Measurements from ENCODE around the gene FRMD5.

Gene FRMD5

DNA sequence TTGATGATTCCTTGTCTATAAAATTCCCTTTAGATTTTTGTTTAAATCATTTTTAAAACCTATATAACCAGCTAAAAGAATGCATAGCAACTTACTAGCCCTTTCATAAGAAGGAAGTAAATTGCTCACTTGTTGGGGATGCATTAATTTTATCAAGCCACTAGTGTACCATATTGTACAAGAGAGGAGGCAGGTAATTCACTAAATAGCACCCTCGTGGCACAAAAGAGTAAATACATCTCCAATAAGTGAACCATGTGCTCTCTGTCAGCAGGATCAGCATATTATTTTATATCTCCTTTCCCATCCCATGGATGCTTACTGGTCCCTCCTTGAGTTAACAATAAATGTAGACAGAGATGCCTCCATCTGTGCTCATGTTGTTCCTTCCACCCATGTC is 34.3 kb downstream of the FRMD5 start:
- no peak for DNase-seq (ENCODE audit: low read depth, low spot score)

DNA sequence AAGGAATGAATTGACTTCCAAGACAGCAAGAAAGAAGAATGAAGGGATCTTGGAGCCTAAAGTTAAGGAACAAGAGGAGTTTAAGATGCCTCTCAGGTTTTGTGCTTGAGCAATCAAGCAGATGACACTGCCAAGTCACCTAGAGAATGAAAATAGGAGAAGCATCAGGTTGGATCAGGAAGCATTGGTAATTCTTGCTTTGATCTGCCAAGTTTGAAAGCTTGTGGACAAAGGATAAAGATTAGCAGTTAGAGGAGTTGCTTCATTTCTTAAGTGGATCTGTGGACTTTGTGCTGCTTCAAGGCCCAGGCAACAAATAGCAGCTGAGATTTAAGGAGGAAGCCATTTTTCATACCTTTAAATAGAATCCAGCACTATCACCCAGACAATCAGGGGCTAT is 35.6 kb downstream of the FRMD5 start:
- DNase-seq (ENCODE audit: low read depth, low spot score), result no peak

DNA sequence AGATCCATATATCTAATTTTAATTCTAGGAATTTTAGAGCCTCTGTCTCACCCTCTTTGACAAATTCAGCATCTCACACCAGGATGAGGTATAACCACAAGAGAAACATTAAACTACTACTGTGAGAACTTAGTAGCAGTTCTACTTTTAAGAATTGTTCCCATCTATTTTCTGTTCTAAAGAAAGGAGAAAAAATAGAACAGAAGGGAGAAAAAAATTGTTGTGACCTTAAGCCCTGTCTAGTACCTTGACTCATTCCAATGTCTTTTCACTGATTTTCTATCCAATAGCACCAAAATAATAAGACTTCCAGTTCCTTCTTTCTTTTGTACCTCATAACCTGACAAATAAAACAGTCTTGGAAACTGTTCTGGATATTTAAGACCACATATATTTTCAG is 37.0 kb downstream of the FRMD5 start:
- DNase-seq (ENCODE audit: low read depth, low spot score), result no peak

DNA sequence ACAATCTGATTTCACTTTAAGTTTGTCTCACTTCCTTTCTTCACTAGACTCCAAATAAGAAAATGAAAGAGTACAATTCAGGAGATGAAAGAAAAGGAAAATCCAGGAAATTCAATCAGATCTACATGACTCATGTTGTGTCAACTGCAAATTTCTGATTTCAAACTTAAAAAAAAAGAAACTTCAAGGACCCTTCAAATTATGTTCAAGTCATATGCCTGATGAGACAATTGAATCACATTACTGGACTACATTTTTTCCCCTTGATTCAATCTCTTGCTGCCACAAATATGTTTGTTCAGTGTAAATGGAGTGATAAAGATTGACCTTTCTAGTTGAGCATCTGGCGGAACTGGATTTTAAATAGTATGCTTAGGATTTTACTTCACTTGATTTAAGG is 37.4 kb downstream of the FRMD5 start:
- DNase-seq (ENCODE audit: low read depth, low spot score), result peak; percentile 35

DNA sequence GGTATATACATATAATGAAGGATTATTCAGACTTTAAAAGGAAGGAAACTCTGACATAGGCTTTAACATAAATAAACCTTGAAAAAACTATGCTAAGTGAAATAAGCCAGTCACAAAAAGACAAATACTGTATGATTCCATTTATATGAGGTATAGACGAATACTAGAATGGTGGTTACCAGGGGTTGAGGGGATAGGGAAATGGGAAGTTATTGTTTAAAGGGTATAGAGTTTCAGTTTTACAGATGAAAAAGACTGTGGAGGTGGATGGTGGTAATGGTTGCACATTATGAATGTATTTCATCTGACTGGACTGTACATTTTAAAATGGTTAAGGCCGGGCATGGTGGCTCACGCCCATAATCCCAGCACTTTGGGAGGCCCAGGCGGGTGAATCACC is 41.7 kb downstream of the FRMD5 start:
- DNase-seq (ENCODE audit: low read depth, low spot score), result no peak

DNA sequence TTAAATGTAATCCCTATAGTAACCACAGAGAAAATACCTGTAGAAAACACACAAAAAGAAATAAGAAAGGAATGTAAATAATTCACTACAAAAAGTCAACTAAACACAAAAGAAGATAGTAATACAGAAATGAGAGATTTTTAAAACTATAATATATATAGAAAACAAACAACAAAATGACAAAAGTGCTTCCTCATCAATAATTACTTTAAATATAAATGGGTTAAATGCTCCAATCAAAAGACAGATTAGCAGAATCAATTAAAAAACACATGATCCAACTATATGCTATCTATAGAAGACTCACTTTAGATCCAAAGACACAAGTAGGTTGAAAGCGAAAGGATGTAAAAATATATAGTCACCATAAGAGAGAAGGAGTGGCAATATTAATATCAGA is 45.8 kb downstream of the FRMD5 start:
- DNase-seq (ENCODE audit: low read depth, low spot score), result no peak

DNA sequence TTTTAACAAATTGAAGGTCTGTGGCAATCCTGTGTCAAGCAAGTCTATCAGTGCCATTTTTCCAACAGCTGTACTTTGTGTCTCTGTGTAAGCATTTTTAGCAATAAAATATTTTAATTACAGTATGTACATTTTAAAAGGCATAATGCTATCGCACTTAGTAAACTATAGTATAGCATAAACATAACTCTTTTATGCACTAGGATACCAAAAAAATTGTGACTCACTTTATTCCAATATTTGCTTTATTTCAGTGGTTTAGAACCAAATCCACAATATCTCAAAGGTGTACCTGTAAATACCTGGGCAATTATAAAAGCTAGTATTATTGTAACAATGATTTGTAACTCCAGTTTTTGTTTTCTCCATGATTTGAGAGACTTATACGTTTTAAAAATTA is 46.5 kb downstream of the FRMD5 start:
- no peak for DNase-seq (ENCODE audit: low read depth, low spot score)

DNA sequence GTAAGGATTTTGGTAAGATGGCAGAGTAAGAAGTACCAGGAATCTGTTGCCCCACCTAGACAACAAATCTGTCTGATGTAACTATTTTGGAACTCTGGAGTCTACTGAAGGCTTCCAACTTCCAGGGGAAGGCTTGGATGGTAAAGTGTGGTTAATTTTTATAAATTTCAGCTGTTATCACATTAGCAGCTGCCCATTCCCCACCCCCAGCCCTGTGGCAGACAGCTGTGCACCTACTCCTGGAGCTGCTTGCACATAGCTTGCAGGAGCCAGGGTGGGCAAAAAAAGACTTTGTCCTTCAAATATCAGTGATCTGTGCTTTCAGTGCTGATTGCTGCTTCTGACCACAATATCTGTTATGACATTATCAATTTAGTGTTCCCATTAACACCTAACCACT is 47.4 kb downstream of the FRMD5 start:
- DNase-seq (ENCODE audit: low read depth, low spot score), result no peak

DNA sequence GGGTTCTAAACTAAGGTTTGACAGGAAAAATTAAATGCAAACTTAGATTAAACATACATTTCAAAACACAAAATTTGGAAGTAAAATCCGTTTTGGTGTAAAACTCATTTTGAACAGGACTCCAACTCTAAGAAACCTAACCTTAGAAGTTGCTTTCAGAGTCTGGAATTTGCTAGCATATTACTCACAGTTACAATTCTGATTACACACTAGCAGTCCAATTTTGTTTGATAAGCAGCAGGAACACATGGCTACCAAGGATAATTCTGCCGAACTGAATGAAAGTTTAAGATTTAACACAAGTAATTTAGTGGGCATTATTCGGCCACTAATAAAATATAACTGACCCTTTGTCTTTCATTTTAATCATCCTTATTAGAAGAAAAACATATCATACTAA is 49.6 kb downstream of the FRMD5 start:
- no peak for DNase-seq (ENCODE audit: low read depth, low spot score)

DNA sequence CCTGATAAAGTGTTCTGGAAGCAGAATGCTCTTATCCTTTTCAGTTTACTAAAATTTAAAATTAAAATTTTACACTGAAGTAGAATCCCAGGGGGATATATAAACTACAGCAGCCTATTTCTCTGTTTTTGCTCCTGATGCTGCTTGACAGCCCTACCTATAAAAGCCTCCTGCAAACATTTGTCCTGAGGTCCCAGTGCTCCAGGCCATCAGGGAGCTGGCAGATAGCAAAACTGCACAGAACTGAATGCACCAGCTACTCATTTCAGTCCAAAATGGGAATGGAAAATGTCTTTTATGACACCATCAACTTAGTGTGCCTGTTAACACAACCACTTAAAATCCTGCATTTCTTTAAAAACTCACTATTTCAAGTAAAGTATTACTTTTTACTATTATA is 50.1 kb downstream of the FRMD5 start:
- DNase-seq (ENCODE audit: low read depth, low spot score), result no peak

DNA sequence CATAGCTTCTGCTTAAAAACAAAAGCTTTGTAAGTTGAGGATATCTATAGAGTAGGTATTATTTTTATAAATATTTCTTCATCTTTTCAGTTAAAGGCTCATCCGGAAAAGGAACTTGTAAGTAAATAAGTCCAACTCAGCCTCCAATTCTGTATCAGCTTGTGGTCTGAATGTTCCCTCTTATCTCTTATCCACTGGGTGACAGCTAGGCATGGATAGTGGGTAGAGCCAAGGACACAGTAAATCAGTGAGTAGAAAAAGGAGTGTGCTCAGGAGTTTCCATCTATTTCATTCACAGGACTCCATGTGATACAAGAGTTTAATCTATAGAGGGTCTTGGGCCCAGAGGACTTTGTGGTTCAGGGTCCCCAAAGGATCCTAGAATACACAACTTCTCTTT is 50.9 kb downstream of the FRMD5 start:
- DNase-seq (ENCODE audit: low read depth, low spot score), result no peak

DNA sequence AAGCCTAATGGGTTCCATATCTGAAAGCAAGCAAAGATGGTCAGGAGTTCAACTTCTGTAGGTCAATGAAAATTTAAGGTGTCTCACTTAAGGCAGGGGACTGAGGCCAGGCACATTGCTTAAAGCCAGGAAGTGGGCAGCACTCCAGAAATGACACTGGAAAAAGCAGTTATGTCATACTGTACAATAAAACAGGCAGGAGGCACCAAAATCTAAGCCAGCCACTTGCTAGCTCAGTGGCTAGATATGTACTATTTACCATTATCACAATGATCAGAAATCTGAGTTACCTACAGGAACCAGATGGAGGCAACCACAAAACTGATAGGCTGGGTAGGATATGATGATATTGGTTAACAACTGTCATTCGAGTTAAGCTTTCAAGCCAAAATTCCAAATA is 57.3 kb downstream of the FRMD5 start:
- no peak for DNase-seq (ENCODE audit: low read depth, low spot score)

DNA sequence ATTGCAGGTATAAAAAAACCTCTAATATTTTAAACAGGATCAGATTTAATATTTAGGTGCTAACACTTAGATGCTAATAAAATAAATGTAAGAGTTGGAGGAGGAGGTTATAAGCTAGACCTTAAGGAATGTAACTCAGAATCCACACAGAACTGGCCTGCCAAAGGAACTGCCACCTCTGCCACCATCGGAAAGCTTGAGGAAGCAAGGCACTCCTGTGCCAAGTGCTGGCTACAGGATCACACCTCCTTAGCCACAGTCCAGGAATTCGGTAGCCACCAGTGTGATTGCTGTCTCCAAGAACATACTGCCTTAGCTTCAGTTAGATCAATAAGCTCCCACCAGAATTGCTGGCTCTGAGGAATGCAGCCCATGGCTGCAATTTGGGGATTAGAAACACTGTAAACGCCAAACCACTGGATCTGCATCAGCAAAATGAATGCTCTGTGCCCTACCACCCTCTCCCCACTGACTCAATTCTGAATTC is 58.0 kb downstream of the FRMD5 start:
- DNase-seq (ENCODE audit: low read depth, low spot score), result no peak

DNA sequence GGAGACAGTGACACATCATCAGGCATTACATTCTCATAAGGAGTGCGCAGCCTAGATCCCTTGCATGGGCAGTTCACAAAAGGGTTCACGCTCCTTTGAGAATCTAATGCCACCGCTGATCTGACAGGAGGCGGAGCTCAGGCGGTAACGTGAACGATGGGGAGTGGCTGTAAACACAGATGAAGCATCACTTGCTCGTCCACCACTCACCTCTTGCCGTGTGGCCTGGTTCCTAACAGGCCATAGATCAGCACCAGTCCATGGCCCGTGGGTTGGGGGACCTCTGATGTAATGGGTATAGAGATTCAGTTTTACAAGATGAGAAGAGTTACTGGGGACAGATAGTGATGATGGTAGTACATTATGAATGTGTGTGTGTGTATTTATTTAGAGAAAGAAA is 63.0 kb downstream of the FRMD5 start:
- DNase-seq (ENCODE audit: low read depth, low spot score), result no peak

DNA sequence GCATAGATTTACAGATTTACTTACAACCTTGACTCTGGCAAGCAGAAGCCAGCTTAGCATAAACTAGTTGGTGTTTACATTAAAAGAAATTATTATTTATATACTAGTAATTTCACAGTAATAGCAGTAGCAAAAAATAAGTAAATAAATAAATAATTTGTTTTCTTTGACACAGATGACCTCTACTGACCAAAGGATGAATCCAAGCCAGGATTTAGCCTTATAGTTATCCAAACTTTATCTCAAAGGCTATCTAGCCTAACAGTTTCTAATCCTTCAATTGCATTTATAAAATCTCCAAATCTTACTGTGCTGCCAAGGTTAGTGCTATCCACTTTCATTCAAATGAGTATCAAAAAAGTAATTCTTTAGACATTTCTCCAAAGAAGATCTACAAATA is 64.3 kb downstream of the FRMD5 start:
- DNase-seq (ENCODE audit: low read depth, low spot score), result no peak

DNA sequence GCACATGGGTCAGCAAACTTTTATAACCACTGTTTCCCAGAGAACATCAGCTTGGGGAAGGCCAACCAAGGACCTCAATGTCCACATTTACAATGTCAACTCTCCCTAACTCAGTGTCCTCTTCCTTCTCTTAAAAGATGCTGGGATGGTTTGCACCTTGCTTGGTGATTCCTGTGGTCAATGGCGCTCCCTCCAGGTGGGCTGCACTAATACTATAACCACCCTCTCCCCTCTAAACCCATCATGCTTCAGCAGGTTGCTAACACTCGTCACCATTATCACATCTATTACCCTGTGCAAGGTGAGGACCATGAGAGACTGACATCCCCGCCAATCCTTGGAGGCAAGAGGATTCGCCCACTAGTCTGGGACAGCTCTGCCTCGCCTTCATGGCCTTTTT is 65.2 kb downstream of the FRMD5 start:
- DNase-seq (ENCODE audit: low read depth, low spot score), result no peak

DNA sequence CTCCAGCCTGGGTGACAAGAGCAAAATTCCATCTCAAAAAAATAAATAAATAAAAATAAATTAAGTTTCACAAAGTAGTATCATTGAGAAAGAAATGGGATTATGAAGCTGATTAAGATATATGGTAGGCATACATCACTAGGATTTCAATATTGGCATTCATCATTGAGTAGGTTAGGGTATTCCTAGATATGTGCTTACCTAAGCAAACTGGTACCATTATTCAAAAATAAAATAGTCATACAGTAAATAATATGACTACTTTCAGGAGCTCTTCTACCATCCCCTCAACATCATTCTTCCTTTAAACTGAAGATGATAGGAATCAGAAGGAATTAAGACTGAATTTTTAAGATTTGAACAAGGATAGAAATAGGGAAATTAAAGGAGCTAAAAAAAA is 66.6 kb downstream of the FRMD5 start:
- no peak for DNase-seq (ENCODE audit: low read depth, low spot score)

DNA sequence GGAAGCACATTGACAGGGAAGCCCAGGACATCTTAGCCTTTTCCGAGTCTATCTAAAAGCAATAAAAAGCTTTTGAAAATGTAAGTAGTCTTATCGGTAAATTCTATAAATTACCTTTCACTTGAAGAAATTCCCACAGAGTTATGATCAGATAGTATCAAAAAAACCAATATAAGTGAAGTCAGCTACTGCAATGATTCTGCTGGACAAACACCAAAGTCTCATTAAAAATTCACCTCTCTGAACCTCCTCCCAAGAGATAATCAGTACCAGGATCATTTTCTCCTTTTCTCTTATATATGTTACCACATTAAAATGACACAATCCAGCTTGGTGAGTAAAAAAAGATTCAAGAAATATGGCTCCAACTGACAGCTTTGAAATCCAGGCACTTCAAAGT is 69.2 kb downstream of the FRMD5 start:
- no peak for DNase-seq (ENCODE audit: low read depth, low spot score)

DNA sequence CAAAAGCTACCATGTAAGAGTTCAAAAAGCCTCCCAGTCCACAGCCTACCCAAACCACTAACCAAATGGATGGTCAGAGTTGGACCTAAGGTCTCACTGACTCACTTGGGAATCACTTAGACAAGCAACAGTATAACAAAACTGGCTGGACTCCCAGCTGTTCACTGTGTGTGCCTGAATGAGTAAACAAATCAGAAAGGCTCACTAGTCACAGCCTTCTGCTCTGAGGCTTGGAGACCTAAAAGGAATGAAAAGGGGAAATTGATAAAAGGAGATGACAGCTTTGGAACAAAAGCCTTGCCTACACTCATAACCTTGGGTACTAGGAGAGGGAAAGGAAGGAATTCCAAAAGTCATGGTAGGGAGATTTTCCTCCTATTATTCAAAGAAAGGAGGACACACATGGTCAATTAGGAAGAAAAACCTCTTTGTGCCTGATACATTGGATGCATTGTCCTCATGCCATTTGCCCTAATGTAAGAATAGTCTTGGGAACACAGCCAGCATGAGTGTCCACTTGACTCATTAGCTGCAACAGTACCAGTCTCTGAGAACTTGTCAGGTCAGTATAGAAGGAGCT is 92.3 kb downstream of the FRMD5 start:
- DNase-seq (ENCODE audit: low read depth, low spot score), result peak; percentile 95

DNA sequence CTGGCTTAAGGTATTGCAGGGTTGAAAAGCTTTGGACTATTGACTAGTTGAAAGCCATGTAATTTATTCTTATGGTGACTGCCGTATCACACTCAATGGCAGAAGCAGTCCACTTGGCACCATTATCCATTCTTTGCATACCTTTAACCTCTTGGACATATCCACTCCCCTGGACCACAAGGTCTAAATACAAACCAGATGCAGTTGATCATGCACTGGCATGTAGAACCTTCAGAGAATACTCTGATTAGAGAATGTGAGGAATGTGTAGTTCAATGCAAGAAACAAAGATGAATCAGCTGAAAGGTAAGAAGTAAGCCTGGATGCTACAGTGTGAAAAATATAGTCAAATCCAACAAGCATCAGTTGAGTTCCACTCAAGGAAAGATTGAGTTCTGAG is 93.1 kb downstream of the FRMD5 start:
- no peak for DNase-seq (ENCODE audit: low read depth, low spot score)

DNA sequence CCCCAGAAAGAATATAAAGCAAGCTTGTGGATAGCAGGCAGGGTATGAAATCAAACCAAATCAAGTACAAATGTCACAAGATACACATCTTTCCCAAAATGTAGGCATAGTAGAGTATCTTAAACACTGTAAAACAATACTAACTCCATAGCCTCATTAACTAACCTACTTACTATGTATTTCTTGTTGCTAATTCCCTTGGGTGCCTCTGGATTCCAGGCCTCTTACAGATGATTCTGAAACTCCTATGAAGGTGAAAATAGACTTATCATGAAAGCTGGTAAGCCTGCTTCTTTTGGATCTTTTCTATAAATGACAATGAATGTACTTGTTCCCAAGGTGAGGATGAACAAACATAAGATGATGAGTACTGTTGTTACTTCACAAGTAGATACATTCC is 93.8 kb downstream of the FRMD5 start:
- DNase-seq (ENCODE audit: low read depth, low spot score), result no peak

DNA sequence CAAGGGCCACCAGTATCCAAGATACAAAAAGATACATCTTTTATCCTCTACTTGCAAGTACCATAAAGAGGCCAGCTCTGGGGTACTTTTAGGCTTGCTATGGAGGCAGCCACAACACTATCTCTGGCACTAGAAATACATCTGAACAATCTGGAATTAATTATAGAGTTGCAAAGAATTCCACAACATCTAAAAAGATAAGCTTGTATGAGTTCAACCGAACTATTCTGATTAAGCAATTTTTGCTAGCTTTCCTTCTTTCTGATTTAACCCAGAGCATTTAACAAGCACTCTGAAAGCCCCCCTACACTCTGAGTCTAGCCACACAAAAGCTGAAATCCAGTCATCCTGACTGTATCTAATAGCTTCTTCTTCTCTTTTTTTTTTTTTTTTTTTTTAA is 95.4 kb downstream of the FRMD5 start:
- DNase-seq (ENCODE audit: low read depth, low spot score), result no peak

DNA sequence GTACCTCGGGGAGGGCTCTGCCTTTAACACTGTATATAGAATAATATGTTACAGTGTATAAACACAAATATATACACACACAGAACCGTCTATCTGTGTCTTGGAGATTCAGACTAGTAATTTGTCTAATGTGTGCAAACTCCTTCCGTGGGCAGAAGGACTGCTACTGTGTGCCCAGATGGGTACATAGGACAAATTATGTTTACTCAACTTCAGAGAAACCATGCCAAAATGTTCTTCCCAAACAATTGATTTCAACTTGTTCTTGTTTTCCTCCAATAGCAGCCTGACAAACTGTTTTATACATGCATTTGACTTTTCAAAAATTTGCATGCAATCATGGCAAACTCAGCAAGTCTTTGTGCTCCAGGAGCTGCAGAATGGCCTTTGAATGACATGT is 97.5 kb downstream of the FRMD5 start:
- DNase-seq (ENCODE audit: low read depth, low spot score), result no peak

DNA sequence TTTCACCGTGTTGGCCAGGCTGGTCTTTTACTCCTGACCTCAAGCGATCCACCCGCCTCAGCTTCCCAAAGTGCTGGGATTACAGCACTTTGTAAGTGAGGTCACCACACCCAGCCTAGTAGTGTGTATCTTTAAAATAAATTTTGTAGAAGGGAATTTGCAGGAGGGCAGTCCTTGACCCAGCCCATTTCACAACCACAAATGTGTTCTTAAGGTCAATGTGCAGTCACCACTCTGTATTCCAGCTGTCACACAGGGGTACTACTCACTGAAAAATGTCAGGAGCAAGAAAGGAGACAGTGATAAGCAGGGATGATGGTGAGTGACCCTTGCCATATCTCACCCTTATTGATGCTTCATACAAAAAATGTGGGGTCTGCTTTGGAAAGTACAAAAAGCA is 98.5 kb downstream of the FRMD5 start:
- DNase-seq (ENCODE audit: low read depth, low spot score), result no peak
